Activated CD4-positive, alpha-beta T cell treated with anti-CD3 and anti-CD28 coated beads for 4 hours (primary cell): ENCODE measurements around the gene SLC15A3.

Source experiments
- DNase-seq, 2 donors: peaks; one replicate each; pipeline ENCODE4 v3.0.0-alpha.2; 2020

Gene SLC15A3

GRCh38 chr11:60951904-60952741 lies at the start of gene SLC15A3:
TSS of gene SLC15A3 (minus strand) at chr11:60952176. CDS start at chr11:60951551, 625 bp downstream.
- peak; percentile 16 to 19 for DNase-seq

DNA sequence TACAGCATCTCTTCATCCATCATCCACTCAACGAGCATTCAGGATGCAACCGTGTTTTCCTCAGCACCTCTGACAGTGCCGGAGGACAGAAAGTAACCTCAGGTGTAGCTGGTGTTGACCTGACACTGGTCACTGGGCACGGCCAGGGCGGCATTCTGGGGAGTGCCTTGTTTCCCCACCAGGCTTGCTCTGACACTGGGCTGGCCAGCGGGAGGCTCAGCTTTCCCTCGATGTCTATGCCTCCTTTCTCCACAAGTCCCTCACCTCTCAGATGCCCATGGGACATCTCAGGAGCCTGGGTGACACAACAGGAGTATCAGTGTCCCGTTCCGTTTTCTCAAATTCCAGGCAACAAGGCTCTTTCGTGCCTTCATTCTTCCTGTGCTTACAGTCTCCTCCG lies 48.5 kb upstream of the SLC15A3 start:
- DNase-seq: no peak

DNA sequence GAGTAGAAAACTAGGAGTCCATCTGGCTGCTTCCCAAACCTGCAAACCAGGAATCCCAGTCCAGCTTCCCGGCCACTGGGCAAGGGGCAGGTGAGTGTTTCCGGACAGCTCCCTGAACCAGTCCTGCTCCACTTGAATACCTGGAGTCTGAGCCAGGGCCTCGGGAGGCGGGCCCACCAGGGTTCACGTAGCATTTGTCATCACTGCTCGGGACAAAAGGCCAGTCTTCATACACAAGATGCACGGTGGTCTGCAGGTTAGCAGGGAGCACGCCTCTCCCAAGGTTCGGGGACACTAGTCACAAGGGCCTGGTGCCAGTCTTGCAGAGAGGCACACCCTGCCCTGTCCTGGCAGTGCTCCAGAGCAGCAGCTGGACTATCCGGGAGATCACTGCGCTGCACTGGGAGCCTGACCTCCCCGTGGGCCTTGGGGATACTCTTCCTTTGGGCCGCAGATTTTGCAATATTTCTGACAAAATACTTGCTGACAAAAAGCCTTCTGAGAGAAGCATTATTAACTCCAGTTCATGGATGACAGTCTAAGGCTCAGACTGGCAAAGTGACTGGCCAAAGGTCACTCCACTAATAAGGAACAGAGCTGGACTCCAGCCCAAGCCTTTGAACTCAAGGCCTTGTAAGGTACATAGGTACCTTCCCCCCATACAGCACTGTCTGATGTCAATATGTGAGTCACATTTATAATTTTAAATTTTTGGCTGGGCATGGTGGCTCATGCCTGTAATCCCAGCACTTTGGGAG lies 44.6 kb upstream of the SLC15A3 start:
- no peak for DNase-seq

- no peak for DNase-seq
These were observed 43.8 kb upstream of the SLC15A3 start for GRCh38 chr11:60995798-60996197.

GRCh38 chr11:60994541-60995080 lies 42.6 kb upstream of the SLC15A3 start:
- DNase-seq: no peak

DNA sequence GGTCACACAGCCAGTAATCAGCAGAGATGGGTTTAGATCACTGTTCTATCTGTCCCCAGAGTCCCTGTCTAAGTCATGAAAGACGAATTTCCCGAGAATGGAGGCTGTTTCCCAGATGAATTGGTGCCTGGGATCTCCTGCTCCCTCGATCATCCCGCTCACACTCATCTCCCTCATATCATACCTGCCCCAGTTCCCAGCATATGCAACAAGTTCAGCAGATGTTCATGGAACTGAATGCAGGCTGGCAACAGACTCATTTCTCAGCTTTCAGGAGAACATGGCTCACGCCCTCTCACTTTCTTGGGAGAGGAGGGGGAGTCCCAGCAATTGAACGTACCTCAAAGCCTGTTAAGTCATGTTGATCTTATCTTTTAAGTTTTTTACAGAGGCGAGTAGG lies 41.6 kb upstream of the SLC15A3 start:
- DNase-seq: peak in 1 of 2 donors; percentile 33

DNA sequence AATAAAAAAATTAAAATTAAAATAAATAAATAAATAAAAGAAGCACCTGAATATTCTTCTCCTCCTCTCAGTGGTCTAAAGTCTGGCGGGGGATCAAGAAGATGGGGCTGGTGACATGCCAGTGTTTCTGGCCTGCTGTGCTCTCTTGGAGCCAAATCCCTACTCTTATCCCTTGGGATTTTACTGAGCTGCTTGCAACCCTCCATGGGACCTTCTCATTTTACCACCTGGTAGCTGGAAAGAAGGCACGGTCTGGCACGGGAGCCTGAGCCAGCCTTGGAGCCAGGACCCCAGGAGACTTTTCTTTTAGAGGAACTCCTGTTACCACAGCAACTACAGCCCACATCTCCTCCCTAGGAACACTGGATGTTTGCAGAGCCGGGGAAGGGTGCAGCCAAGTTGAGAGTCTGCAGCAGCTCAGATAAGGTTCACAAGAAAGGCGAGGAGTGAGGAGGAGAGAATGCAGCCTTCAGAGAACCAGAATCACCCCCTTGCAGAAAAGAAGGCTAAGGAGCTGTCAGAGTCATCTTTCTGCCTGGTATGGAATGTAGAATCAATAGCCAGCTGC lies 41.0 kb upstream of the SLC15A3 start:
- no peak for DNase-seq

DNA sequence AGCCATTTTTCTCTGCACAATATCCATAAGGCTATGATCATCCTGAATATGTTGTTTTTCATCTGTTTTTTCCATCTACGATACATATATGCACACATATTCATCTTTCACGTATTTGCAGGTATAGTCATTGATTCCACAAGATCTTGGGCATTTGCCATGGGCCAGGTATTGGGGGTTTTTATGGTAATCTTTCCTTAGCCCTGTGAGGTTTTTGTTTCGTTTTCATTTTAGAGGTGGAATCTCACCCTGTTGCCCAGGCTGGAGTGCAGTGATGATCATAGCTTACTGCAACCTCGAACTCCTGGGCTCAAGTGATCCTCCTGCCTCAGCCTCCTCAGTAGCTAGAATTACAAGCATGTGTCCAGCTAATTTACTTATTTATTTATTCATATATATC lies 39.5 kb upstream of the SLC15A3 start:
- DNase-seq: peak in 1 of 2 donors; percentile 47

DNA sequence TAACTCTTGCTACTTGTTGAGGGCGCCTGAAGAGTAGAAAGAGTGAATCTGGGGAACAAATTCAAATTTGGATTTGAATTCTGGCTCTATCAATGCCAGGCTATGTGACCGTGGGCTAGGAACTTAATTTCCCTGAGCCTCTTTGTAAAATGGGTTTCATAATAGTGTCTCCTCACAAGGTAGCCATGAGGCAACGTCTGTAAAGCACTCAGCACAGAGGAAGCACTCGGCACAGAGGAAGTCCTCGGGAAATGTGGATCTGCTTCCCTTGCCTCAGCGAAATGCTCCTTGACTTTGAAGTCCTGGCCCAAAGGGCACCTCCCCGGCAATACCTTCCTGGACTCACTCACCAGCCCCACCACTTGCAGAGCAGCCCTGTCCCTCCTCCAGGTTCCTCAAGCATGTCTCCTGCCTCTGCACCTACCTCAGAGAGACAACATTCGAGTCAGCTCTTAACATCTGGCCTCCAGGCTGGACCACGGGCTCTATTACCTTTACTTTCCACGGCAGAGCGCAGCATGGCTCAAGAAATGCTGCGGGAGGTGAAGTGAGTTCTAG lies 37.2 kb upstream of the SLC15A3 start:
- DNase-seq: no peak

DNA sequence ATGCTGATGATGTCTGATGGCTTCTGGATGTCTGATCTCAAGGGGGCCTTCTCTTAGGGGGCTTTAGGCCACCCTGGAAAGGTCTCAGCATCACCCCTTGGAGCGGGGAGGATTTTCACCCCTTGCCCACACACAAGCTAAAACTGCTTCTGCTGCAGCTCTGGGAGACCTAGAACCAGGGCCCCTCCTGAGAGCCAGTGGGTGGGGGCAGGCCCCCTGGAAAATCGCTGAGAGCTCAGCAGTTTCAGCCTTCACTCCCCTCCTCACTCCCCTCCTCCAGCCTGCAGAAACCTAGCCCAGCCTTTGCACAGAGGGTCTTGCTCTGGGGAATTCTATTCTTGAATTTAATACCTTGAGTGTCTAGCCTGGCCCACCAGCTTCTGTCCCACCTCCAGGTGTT lies 36.7 kb upstream of the SLC15A3 start:
- no peak for DNase-seq

- DNase-seq: peak; percentile 64 to 65
These were observed 35.8 kb upstream of the SLC15A3 start for GRCh38 chr11:60987577-60988277.

GRCh38 chr11:60985991-60986915 lies 34.3 kb upstream of the SLC15A3 start:
- peak; percentile 90 to 95 for DNase-seq

GRCh38 chr11:60985501-60985900 lies 33.5 kb upstream of the SLC15A3 start:
- DNase-seq: no peak

- DNase-seq: no peak
These were observed 32.7 kb upstream of the SLC15A3 start for GRCh38 chr11:60984636-60985035.

GRCh38 chr11:60984149-60984548 lies 32.2 kb upstream of the SLC15A3 start:
- DNase-seq: no peak

DNA sequence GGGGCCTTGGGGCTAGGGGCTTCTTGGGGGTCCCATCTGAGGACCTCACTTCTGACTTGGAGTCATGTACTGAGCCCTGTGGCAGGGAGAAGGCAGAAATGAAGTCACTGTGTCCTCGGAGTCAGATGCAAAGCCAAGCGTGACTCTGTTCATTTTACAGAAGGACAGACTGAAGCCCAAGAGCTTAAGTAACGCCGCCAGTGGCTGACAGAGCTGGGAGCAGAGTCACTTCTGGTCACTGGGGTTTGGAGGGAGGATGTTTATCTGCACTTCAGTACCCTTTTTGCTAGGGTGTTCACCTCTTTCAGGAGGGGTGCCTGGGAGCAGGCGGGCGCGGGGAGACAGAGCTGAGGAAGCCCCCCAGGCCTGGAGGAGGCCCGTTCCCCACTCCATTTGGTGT lies 30.2 kb upstream of the SLC15A3 start:
- no peak for DNase-seq

- no peak for DNase-seq
These were observed 29.5 kb upstream of the SLC15A3 start for GRCh38 chr11:60981515-60981914.

- peak; percentile 55 to 57 for DNase-seq
These were observed 26.8 kb upstream of the SLC15A3 start for GRCh38 chr11:60978546-60979380.

DNA sequence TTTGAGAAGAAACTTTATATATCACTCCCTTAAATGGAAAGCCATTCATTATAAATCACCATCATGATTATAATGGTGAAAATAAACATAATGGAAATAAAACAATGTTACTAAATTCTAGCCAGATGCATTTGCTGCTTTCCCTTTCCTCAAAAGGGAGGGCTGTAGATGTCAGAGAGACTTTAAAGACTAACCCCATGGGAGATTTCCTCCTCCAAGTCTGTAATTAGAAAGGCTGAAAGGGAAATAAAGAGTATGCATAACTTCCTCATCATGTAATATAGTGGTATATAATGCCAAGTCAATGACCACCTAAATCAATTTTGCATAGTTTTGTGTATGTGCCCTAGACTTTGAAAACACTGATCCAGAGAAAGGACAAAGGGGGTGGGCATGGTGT lies 25.9 kb upstream of the SLC15A3 start:
- DNase-seq: no peak

- no peak for DNase-seq
These were observed 25.2 kb upstream of the SLC15A3 start for GRCh38 chr11:60977224-60977623.
